HEK293 (cell line): Measurements from ENCODE around the gene AKT3.

ENCODE experiments used
- CTCF ChIA-PET: fragments of 350-600 bp; formaldehyde crosslinking; extraction: SDS; loops from one replicate; lab custom pipeline; 2021; ENCODE audit warnings: antibody characterized with exemption; lab: Yijun Ruan, JAX
- POLR2A ChIA-PET: fragments of 300-600 bp; formaldehyde crosslinking; extraction: SDS; loops from one replicate; lab custom pipeline; 2020; ENCODE audit warnings: antibody characterized with exemption, inconsistent platforms; lab: Yijun Ruan, JAX
- H3K27ac ChIP-seq: fragments of 200-500 bp; sonication (Bioruptor generic); 2 replicates; pipeline ENCODE4 v1.5.1; 2014; ENCODE audit warnings: low read depth, low read length, control low read depth, inconsistent platforms; ENCODE audit errors: extremely low read depth
- H3K36me3 ChIP-seq, 2 experiments: fragments of 200-500 bp in 1 of 2; sonication (Bioruptor generic) in 1 of 2; 1 replicate in 1 of 2; 2 replicates in 1 of 2; pipeline ENCODE4 v1.5.1; 2014 to 2017; ENCODE audit warnings: inconsistent platforms in 2 of 2, low read length in 2 of 2; ENCODE audit not compliant: control insufficient read depth in 2 of 2, insufficient read depth in 1 of 2
- H3K4me1 ChIP-seq: fragments of 200-500 bp; sonication (Bioruptor generic); 2 replicates; pipeline ENCODE4 v1.5.1; 2014; ENCODE audit warnings: mild to moderate bottlenecking, low read length, inconsistent platforms; ENCODE audit not compliant: control insufficient read depth, insufficient read depth
- H3K4me3 ChIP-seq: 2 replicates; pipeline ENCODE4 v1.5.1; 2011; ENCODE audit warnings: low read depth, mild to moderate bottlenecking, control low read depth, low read length, moderate library complexity
- H3K9me3 ChIP-seq: fragments of 200-500 bp; sonication (Bioruptor generic); 2 replicates; pipeline ENCODE4 v1.5.1; 2014; ENCODE audit warnings: low read depth, low read length, inconsistent platforms; ENCODE audit not compliant: control insufficient read depth, insufficient read depth
- SALL2 ChIP-seq: fragments of 450-650 bp; formaldehyde crosslinking; IDR thresholded peaks from 2 replicates; pipeline ENCODE4 v1.5.0; 2017; ENCODE audit warnings: missing biosample characterization, mild to moderate bottlenecking, missing genetic modification characterization, borderline replicate concordance
- SCRT2 ChIP-seq: fragments of 450-650 bp; formaldehyde crosslinking; IDR thresholded peaks from 2 replicates; pipeline ENCODE4 v1.5.1; 2016; ENCODE audit warnings: missing biosample characterization, missing genetic modification characterization
- YY2 ChIP-seq: fragments of 450-650 bp; formaldehyde crosslinking; IDR thresholded peaks from 2 replicates; pipeline ENCODE4 v1.5.1; 2016; ENCODE audit warnings: missing biosample characterization, missing genetic modification characterization
- ZBTB6 ChIP-seq: fragments of 450-650 bp; formaldehyde crosslinking; IDR thresholded peaks from 2 replicates; pipeline ENCODE4 v1.5.1; 2017; ENCODE audit warnings: missing biosample characterization, missing genetic modification characterization
- ZFHX2 ChIP-seq: fragments of 450-650 bp; formaldehyde crosslinking; conservative IDR thresholded peaks from 2 replicates; pipeline ENCODE4 v1.5.1; 2016; ENCODE audit warnings: missing biosample characterization, missing genetic modification characterization
- ZNF133 ChIP-seq: fragments of 450-650 bp; formaldehyde crosslinking; IDR thresholded peaks from 2 replicates; pipeline ENCODE4 v1.5.1; 2016; ENCODE audit warnings: missing biosample characterization, missing genetic modification characterization
- ZNF146 ChIP-seq: fragments of 450-650 bp; formaldehyde crosslinking; IDR thresholded peaks from 2 replicates; pipeline ENCODE4 v1.5.1; 2016; ENCODE audit warnings: missing biosample characterization, missing genetic modification characterization
- ZNF239 ChIP-seq: fragments of 450-650 bp; formaldehyde crosslinking; IDR thresholded peaks from 2 replicates; pipeline ENCODE4 v1.5.1; 2016; ENCODE audit warnings: missing biosample characterization, missing genetic modification characterization
- ZNF391 ChIP-seq: fragments of 450-650 bp; formaldehyde crosslinking; IDR thresholded peaks from 2 replicates; pipeline ENCODE4 v1.5.1; 2016; ENCODE audit warnings: low read depth, missing biosample characterization, missing genetic modification characterization, borderline replicate concordance
- ZNF416 ChIP-seq: fragments of 450-650 bp; formaldehyde crosslinking; IDR thresholded peaks from 2 replicates; pipeline ENCODE4 v1.5.1; 2016; ENCODE audit warnings: missing biosample characterization, missing genetic modification characterization
- ZNF610 ChIP-seq: fragments of 450-650 bp; formaldehyde crosslinking; IDR thresholded peaks from 2 replicates; pipeline ENCODE4 v1.5.1; 2016; ENCODE audit warnings: missing biosample characterization, missing genetic modification characterization, borderline replicate concordance
- ZNF623 ChIP-seq: fragments of 450-650 bp; formaldehyde crosslinking; IDR thresholded peaks from 2 replicates; pipeline ENCODE4 v1.5.1; 2016; ENCODE audit warnings: missing biosample characterization, missing genetic modification characterization
- ZNF660 ChIP-seq: fragments of 450-650 bp; IDR thresholded peaks from 2 replicates; pipeline ENCODE4 v1.5.1; 2018; ENCODE audit warnings: missing biosample characterization, mild to moderate bottlenecking, missing genetic modification characterization
- ZNF704 ChIP-seq: fragments of 450-650 bp; formaldehyde crosslinking; IDR thresholded peaks from 2 replicates; pipeline ENCODE4 v1.5.1; 2016; ENCODE audit warnings: missing biosample characterization, missing genetic modification characterization
- ZSCAN23 ChIP-seq: fragments of 450-650 bp; formaldehyde crosslinking; IDR thresholded peaks from 2 replicates; pipeline ENCODE4 v1.5.1; 2016; ENCODE audit warnings: missing biosample characterization, missing genetic modification characterization
- TF ChIP-seq, protein P1 (sequence below): fragments of 450-650 bp; formaldehyde crosslinking; IDR thresholded peaks from 2 replicates; pipeline ENCODE4 v1.5.1; 2017; ENCODE audit warnings: missing biosample characterization, missing genetic modification characterization
- TF ChIP-seq, protein P2 (sequence below): fragments of 450-650 bp; formaldehyde crosslinking; IDR thresholded peaks from 2 replicates; pipeline ENCODE4 v1.5.1; 2016; ENCODE audit warnings: missing biosample characterization, missing genetic modification characterization
- TF ChIP-seq, protein P3 (sequence below): fragments of 450-650 bp; formaldehyde crosslinking; IDR thresholded peaks from 2 replicates; pipeline ENCODE4 v1.5.1; 2016; ENCODE audit warnings: missing biosample characterization, missing genetic modification characterization
- TF ChIP-seq, protein P4 (sequence below): fragments of 450-650 bp; formaldehyde crosslinking; IDR thresholded peaks from 2 replicates; pipeline ENCODE4 v1.5.1; 2016; ENCODE audit warnings: missing biosample characterization, missing genetic modification characterization

AKT3 gene

GRCh38 chr1:243834130-243834529 lies 15.9 kb downstream of the AKT3 start:
- TF ChIP-seq ZNF416 (no peak), SCRT2 (tag by site-specific recombination) (no peak), ZNF239 (no peak), SALL2 (tag by site-specific recombination) (no peak), ZNF704 (tag by site-specific recombination) (no peak), ZSCAN23 (no peak), ZNF133 (tag by site-specific recombination) (no peak), ZNF610 (tag by site-specific recombination) (no peak), ZFHX2 (no peak), ZNF623 (tag by site-specific recombination) (no peak), ZBTB6 (tag by site-specific recombination) (no peak), ZNF660 (tag by site-specific recombination) (no peak), ZNF391 (tag by site-specific recombination) (no peak), YY2 (no peak), ZNF146 (tag by site-specific recombination) (peak; percentile 94)
- TF ChIP-seq, protein P1, sequence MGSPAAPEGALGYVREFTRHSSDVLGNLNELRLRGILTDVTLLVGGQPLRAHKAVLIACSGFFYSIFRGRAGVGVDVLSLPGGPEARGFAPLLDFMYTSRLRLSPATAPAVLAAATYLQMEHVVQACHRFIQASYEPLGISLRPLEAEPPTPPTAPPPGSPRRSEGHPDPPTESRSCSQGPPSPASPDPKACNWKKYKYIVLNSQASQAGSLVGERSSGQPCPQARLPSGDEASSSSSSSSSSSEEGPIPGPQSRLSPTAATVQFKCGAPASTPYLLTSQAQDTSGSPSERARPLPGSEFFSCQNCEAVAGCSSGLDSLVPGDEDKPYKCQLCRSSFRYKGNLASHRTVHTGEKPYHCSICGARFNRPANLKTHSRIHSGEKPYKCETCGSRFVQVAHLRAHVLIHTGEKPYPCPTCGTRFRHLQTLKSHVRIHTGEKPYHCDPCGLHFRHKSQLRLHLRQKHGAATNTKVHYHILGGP: no peak
- TF ChIP-seq, protein P2, sequence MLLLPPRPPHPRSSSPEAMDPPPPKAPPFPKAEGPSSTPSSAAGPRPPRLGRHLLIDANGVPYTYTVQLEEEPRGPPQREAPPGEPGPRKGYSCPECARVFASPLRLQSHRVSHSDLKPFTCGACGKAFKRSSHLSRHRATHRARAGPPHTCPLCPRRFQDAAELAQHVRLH (tag by site-specific recombination): peak; percentile 38; the same call in 1 of the 2 replicates
- TF ChIP-seq, protein P3, sequence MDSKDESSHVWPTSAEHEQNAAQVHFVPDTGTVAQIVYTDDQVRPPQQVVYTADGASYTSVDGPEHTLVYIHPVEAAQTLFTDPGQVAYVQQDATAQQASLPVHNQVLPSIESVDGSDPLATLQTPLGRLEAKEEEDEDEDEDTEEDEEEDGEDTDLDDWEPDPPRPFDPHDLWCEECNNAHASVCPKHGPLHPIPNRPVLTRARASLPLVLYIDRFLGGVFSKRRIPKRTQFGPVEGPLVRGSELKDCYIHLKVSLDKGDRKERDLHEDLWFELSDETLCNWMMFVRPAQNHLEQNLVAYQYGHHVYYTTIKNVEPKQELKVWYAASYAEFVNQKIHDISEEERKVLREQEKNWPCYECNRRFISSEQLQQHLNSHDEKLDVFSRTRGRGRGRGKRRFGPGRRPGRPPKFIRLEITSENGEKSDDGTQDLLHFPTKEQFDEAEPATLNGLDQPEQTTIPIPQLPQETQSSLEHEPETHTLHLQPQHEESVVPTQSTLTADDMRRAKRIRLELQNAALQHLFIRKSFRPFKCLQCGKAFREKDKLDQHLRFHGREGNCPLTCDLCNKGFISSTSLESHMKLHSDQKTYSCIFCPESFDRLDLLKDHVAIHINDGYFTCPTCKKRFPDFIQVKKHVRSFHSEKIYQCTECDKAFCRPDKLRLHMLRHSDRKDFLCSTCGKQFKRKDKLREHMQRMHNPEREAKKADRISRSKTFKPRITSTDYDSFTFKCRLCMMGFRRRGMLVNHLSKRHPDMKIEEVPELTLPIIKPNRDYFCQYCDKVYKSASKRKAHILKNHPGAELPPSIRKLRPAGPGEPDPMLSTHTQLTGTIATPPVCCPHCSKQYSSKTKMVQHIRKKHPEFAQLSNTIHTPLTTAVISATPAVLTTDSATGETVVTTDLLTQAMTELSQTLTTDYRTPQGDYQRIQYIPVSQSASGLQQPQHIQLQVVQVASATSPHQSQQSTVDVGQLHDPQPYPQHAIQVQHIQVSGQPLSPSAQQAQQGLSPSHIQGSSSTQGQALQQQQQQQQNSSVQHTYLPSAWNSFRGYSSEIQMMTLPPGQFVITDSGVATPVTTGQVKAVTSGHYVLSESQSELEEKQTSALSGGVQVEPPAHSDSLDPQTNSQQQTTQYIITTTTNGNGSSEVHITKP (tag by site-specific recombination): no peak
- TF ChIP-seq, protein P4, sequence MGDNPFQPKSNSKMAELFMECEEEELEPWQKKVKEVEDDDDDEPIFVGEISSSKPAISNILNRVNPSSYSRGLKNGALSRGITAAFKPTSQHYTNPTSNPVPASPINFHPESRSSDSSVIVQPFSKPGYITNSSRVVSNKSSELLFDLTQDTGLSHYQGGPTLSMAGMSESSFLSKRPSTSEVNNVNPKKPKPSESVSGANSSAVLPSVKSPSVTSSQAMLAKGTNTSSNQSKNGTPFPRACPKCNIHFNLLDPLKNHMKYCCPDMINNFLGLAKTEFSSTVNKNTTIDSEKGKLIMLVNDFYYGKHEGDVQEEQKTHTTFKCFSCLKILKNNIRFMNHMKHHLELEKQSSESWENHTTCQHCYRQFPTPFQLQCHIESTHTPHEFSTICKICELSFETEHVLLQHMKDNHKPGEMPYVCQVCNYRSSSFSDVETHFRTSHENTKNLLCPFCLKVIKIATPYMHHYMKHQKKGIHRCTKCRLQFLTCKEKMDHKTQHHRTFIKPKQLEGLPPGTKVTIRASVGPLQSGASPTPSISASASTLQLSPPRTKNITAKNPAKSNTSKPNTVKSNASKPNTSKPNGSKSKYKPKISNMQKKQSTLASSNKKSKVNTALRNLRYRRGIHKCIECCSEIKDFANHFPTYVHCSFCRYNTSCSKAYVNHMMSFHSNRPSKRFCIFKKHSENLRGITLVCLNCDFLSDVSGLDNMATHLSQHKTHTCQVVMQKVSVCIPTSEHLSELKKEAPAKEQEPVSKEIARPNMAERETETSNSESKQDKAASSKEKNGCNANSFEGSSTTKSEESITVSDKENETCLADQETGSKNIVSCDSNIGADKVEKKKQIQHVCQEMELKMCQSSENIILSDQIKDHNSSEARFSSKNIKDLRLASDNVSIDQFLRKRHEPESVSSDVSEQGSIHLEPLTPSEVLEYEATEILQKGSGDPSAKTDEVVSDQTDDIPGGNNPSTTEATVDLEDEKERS (tag by site-specific recombination): 0 out of 2 replicates have a peak, but pooled peaks have one; percentile 62
- Histone ChIP-seq H3K27ac (no peak overlapping the region), H3K4me1 (no peaks in the 10 kb centered on the region), H3K9me3 (no peaks in the 10 kb centered on the region), H3K4me3 (no peak overlapping the region), H3K36me3 (peaks cover 13 to 14% of the 10 kb centered on the region in 2 experiments; a peak in 2 of 3 replicates)
- ChIA-PET POLR2A (no interaction called here), CTCF (no interaction called here)
